IPS DF 6.9 (cell line): ENCODE results near the gene VAPA.

ENCODE experiments used
- DNase-seq: peaks from one replicate; pipeline ENCODE4 v3.0.0-alpha.2; 2013; ENCODE audit warnings: low read depth, low spot score
- H3K27ac ChIP-seq: one replicate; pipeline ENCODE4 v1.5.1; 2013; ENCODE audit warnings: low read length, control low read depth
- H3K27me3 ChIP-seq: 2 replicates; pipeline ENCODE4 v1.6.1; 2013; ENCODE audit warnings: mild to moderate bottlenecking, low read length; ENCODE audit not compliant: control insufficient read depth, insufficient read depth
- H3K36me3 ChIP-seq: 2 replicates; pipeline ENCODE4 v1.6.1; 2013; ENCODE audit warnings: low read length; ENCODE audit not compliant: control insufficient read depth, insufficient read depth
- H3K4me1 ChIP-seq: 2 replicates; pipeline ENCODE4 v1.6.1; 2013; ENCODE audit warnings: low read length; ENCODE audit not compliant: control insufficient read depth, insufficient read depth
- H3K4me3 ChIP-seq: 2 replicates; pipeline ENCODE4 v1.5.1; 2013; ENCODE audit warnings: mild to moderate bottlenecking, low read length
- H3K9me3 ChIP-seq: 2 replicates; pipeline ENCODE4 v1.6.1; 2013; ENCODE audit warnings: low read length, inconsistent platforms; ENCODE audit not compliant: control insufficient read depth, insufficient read depth
- WGBS: extraction: QIAGEN DNeasy Blood & Tissue Kit; methylation state at CpG from one replicate; pipeline ENCODE4 v1.1.7; 2013; ENCODE audit warnings: mixed read lengths, missing lambda C conversion rate; ENCODE audit not compliant: insufficient read length, insufficient coverage; 5-methylcytosine and 5-hydroxymethylcytosine counted together

VAPA gene

GRCh38 chr18:9973470-9973869 is 59.7 kb downstream of the VAPA start:
- DNase-seq: no peak
- no CpG with 5 or more reads among the region's 4 CpGs for WGBS
- Histone ChIP-seq H3K9me3 (no peaks in the 10 kb centered on the region), H3K4me3 (no peak overlapping the region), H3K36me3 (no peaks in the 10 kb centered on the region), H3K4me1 (no peaks in the 10 kb centered on the region), H3K27me3 (no peaks in the 10 kb centered on the region), H3K27ac (no peak overlapping the region)

- no peaks in the 10 kb centered on the region for H3K36me3 ChIP-seq
- H3K9me3 ChIP-seq: no peaks in the 10 kb centered on the region
- no peaks in the 10 kb centered on the region for H3K4me1 ChIP-seq
- H3K4me3 ChIP-seq: no peak overlapping the region
- no peaks in the 10 kb centered on the region for H3K27me3 ChIP-seq
- no CpG with 5 or more reads among the region's 2 CpGs for WGBS
- H3K27ac ChIP-seq: no peak overlapping the region
- no peak for DNase-seq
Observed at GRCh38 chr18:9974279-9974915, 60.6 kb downstream of the VAPA start.

GRCh38 chr18:9975658-9976057 is 61.8 kb downstream of the VAPA start:
- no peak overlapping the region for H3K4me3 ChIP-seq
- H3K27ac ChIP-seq: no peak overlapping the region
- DNase-seq: no peak
- H3K9me3 ChIP-seq: no peaks in the 10 kb centered on the region
- H3K27me3 ChIP-seq: no peaks in the 10 kb centered on the region
- H3K36me3 ChIP-seq: no peaks in the 10 kb centered on the region
- no peaks in the 10 kb centered on the region for H3K4me1 ChIP-seq

GRCh38 chr18:9982711-9983110 is 68.9 kb downstream of the VAPA start:
- Histone ChIP-seq H3K27ac (no peak overlapping the region), H3K36me3 (no peaks in the 10 kb centered on the region; the same call in 1 of the 2 replicates), H3K27me3 (no peaks in the 10 kb centered on the region), H3K4me3 (no peak overlapping the region), H3K9me3 (no peaks in the 10 kb centered on the region; the same call in 1 of the 2 replicates), H3K4me1 (no peaks in the 10 kb centered on the region)
- WGBS: no CpG with 5 or more reads among the region's 5 CpGs
- no peak for DNase-seq

DNA sequence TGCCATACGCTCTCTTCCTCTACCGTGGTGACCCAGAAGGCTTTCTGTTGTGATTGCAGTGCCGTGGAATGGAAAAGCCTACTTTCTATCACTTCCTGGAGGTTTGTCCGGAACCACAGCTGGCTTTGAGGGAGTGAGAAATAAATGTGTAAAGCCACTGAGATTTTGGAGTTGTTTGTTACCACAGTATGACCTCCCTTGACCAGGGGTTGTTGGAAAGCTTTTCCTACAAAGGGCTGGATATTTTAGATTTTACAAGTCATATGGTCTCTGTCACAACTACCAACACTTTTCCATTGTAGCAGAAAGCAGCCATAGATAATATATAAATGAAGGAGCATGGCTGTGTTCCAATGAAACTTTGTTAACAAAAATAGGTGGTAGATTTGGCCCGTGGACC is 70.3 kb downstream of the VAPA start:
- no CpG with 5 or more reads among the region's 5 CpGs for WGBS
- Histone ChIP-seq H3K4me1 (no peaks in the 10 kb centered on the region), H3K36me3 (no peaks in the 10 kb centered on the region; the same call in 1 of the 2 replicates), H3K27ac (no peak overlapping the region), H3K27me3 (no peaks in the 10 kb centered on the region), H3K9me3 (no peaks in the 10 kb centered on the region; the same call in 1 of the 2 replicates), H3K4me3 (no peak overlapping the region)
- no peak for DNase-seq

DNA sequence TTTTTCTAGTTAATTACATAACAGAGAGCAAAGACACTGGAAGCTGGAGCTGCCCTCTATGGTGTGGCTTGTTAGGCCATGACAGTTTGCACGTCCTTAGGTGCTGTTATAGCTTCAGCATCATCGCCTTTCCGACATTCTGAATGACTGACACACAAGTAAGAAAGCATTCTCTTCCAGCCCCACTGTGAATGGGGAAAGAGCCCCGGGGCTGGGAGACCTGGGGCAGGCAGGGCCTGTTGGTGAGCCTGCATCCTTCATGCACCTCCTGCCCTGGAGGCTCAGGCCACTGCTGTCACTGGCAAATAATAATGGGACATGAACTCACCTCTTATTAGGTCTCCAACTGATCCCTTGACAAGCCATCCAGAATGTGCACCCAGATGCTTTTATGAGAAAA is 71.8 kb downstream of the VAPA start:
- no peak overlapping the region for H3K27ac ChIP-seq
- no peak for DNase-seq
- WGBS: no CpG with 5 or more reads among the region's 4 CpGs
- H3K9me3 ChIP-seq: no peaks in the 10 kb centered on the region; the same call in 1 of the 2 replicates
- no peak overlapping the region for H3K4me3 ChIP-seq
- H3K27me3 ChIP-seq: no peaks in the 10 kb centered on the region
- H3K36me3 ChIP-seq: no peaks in the 10 kb centered on the region; the same call in 1 of the 2 replicates
- no peaks in the 10 kb centered on the region for H3K4me1 ChIP-seq

- H3K36me3 ChIP-seq: no peaks in the 10 kb centered on the region; the same call in 1 of the 2 replicates
- no peaks in the 10 kb centered on the region for H3K4me1 ChIP-seq
- no peak for DNase-seq
- no peaks in the 10 kb centered on the region; the same call in 1 of the 2 replicates for H3K9me3 ChIP-seq
- H3K27ac ChIP-seq: no peak overlapping the region
- no peak overlapping the region for H3K4me3 ChIP-seq
- WGBS: no CpG with 5 or more reads among the region's 17 CpGs
- no peaks in the 10 kb centered on the region for H3K27me3 ChIP-seq
Observed at GRCh38 chr18:9986156-9986930, 72.5 kb downstream of the VAPA start.

GRCh38 chr18:9987345-9987744 is 73.5 kb downstream of the VAPA start:
- Histone ChIP-seq H3K4me1 (no peaks in the 10 kb centered on the region), H3K4me3 (no peak overlapping the region), H3K27ac (no peak overlapping the region), H3K27me3 (no peaks in the 10 kb centered on the region), H3K9me3 (no peaks in the 10 kb centered on the region; the same call in 1 of the 2 replicates), H3K36me3 (no peaks in the 10 kb centered on the region; the same call in 1 of the 2 replicates)
- no peak for DNase-seq
- no CpG with 5 or more reads among the region's 8 CpGs for WGBS

DNA sequence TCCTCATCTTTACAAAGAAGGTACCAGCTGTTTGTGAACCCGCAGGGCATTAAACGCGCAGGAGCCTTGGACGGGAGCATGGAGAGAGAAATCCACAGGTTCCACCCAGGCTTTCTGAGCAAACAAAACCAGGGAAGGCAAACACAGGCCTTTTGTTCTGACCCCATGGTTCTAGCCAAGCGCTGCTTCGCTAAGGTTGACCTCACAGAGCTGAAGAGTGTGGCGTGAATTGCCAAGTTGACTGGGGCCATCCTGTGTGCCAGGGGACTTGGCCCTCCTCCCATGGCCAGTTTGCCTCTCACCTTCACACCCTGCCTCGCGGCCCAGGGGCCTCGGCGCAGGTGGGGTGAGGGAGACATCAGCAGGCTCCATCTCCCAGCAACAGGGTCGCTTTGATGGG is 74.1 kb downstream of the VAPA start:
- no peaks in the 10 kb centered on the region; the same call in 1 of the 2 replicates for H3K36me3 ChIP-seq
- no peaks in the 10 kb centered on the region for H3K27me3 ChIP-seq
- no peak for DNase-seq
- no CpG with 5 or more reads among the region's 12 CpGs for WGBS
- H3K4me3 ChIP-seq: no peak overlapping the region
- no peaks in the 10 kb centered on the region; the same call in 1 of the 2 replicates for H3K9me3 ChIP-seq
- no peaks in the 10 kb centered on the region for H3K4me1 ChIP-seq
- no peak overlapping the region for H3K27ac ChIP-seq

DNA sequence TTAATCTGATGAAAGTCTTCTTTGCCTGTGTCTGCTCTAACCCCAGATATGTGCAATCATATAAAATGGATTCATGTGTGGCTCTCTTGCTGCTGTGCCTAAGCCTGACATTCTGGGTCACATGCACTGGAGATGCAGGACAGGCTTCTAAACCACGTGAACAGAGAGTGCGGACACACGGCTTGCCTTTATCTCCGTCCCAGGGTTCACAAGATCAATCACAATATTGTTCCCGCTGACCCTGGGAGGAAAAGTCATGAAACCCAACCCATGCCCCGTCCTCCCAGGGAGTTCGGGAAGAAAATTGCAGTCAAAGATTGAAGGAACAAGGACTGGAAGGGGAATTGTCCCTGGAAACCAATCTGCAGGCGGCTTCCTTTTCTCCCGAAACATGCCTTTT is 74.8 kb downstream of the VAPA start:
- WGBS: no CpG with 5 or more reads among the region's 9 CpGs
- H3K36me3 ChIP-seq: no peaks in the 10 kb centered on the region
- H3K4me1 ChIP-seq: no peaks in the 10 kb centered on the region
- no peaks in the 10 kb centered on the region for H3K27me3 ChIP-seq
- no peak for DNase-seq
- no peak overlapping the region for H3K4me3 ChIP-seq
- H3K9me3 ChIP-seq: no peaks in the 10 kb centered on the region; the same call in 1 of the 2 replicates
- no peak overlapping the region for H3K27ac ChIP-seq
